Lower lobe of right lung (tissue), 2 donors: ENCODE data around the gene IGFBP3. TPM values are rescaled to one million over a fixed set of nuclear protein-coding genes. Genes with fewer than 3 reads are reported as not detected.
"Not testable (repeated sequence)": the region's sequence is repeated elsewhere in the genome, so short reads cannot be mapped to it uniquely, and the experiment has no call there.

Experiments used
- ATAC-seq, 2 donors: fragments of 200-7000 bp; cut with Tn5 transposase; one replicate each; pipeline ENCODE4 v1.9.1; 2020 to 2022; ENCODE audit warnings: mild to moderate bottlenecking in 2 of 2, moderate library complexity in 2 of 2
- DNase-seq: peaks from one replicate; pipeline ENCODE4 v3.0.0-alpha.2; 2020
- H3K27ac ChIP-seq: fragments of 200-600 bp; one replicate; pipeline ENCODE4 v1.8.0; 2022
- H3K27me3 ChIP-seq: fragments of 200-600 bp; one replicate; pipeline ENCODE4 v1.8.0; 2022; ENCODE audit warnings: low read depth
- H3K36me3 ChIP-seq: fragments of 200-600 bp; one replicate; pipeline ENCODE4 v1.8.0; 2022; ENCODE audit warnings: mild to moderate bottlenecking
- H3K4me1 ChIP-seq: fragments of 200-600 bp; one replicate; pipeline ENCODE4 v1.8.0; 2022
- H3K4me3 ChIP-seq: fragments of 200-600 bp; one replicate; pipeline ENCODE4 v1.8.0; 2022; ENCODE audit warnings: mild to moderate bottlenecking
- H3K9me3 ChIP-seq: fragments of 200-600 bp; one replicate; pipeline ENCODE4 v1.8.0; 2022
- intact Hi-C: fragments of 100-400 bp; cut with DNase I; formaldehyde crosslinking; loops from one replicate; pipeline ENCODE4 v1.11.0; 2022
- total RNA-seq: library from RNA; stranded (reverse); fragmentation: NEBNext Ultra II Directional; extraction: Animal tissue kit (Norgen Biotek cat#: 25700); gene quantifications from one replicate; pipeline ENCODE4 v1.2.1, GENCODE V29; 2021
- TF ChIP-seq, protein P1 (sequence below): fragments of 200-600 bp; IDR thresholded peaks from one replicate; pipeline ENCODE4 v1.8.0; 2022; ENCODE audit warnings: antibody characterized with exemption, mild to moderate bottlenecking
- donor health status: DM: no; HTN: yes; CAD: no; lungs with severe emphysema.

The IGFBP3 gene
- total RNA-seq, 1 donor from 2014 or later = 32.2 TPM

DNA sequence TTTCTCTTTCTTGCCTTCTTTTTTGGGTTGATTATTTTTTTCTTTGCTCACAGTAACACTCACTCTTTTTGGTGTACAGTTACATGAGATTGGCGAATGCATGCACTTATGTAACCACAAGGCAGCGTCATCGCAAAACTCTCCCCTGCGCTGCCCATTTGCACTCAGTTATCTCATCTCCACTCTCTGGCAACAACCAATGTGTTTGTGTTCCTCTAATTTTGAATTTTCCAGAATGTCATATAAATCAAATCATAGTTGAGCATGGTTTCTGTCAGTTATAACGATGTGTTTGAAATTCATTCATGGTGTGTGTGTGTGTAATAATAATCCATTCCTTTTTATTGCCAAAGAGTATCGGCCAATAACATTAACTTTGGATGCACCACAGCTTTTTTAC is 23.0 kb upstream of the IGFBP3 start:
- no peak overlapping the region for H3K4me3 ChIP-seq
- no peaks in the 10 kb centered on the region for H3K27me3 ChIP-seq
- DNase-seq (no peak), ATAC-seq (no peak)
- no peak overlapping the region for H3K27ac ChIP-seq
- intact Hi-C loops = no loop called here
- H3K36me3 ChIP-seq = no peaks in the 10 kb centered on the region
- H3K4me1 ChIP-seq = no peaks in the 10 kb centered on the region
- no peaks in the 10 kb centered on the region for H3K9me3 ChIP-seq
- TF ChIP-seq, protein P1, sequence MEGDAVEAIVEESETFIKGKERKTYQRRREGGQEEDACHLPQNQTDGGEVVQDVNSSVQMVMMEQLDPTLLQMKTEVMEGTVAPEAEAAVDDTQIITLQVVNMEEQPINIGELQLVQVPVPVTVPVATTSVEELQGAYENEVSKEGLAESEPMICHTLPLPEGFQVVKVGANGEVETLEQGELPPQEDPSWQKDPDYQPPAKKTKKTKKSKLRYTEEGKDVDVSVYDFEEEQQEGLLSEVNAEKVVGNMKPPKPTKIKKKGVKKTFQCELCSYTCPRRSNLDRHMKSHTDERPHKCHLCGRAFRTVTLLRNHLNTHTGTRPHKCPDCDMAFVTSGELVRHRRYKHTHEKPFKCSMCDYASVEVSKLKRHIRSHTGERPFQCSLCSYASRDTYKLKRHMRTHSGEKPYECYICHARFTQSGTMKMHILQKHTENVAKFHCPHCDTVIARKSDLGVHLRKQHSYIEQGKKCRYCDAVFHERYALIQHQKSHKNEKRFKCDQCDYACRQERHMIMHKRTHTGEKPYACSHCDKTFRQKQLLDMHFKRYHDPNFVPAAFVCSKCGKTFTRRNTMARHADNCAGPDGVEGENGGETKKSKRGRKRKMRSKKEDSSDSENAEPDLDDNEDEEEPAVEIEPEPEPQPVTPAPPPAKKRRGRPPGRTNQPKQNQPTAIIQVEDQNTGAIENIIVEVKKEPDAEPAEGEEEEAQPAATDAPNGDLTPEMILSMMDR = no peak

DNA sequence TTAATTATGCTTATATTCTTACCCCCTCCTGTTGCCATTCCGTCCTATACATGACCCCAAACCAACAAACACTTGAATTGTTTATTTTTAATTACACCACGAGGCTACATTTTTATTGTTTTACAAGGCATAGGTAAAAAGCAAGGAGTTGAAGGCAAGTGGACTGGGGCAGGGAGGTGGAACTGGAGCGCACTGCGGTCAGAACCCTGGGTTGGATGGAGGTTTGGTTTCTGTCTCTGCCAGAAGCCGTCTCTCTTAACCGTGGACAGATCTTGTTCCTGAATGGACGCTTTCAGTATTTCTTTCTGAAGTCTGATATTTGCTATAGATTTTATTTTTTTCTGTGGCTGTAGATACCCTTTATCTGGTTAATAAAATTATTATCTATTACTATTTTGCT is 19.9 kb upstream of the IGFBP3 start:
- H3K9me3 ChIP-seq = no peaks in the 10 kb centered on the region
- DNase-seq (no peak), ATAC-seq (no peak)
- no peak overlapping the region for H3K4me3 ChIP-seq
- no peak overlapping the region for H3K27ac ChIP-seq
- TF ChIP-seq, protein P1 = no peak
- intact Hi-C loops = no loop called here
- H3K27me3 ChIP-seq = no peaks in the 10 kb centered on the region
- H3K36me3 ChIP-seq = no peaks in the 10 kb centered on the region
- H3K4me1 ChIP-seq = no peaks in the 10 kb centered on the region

DNA sequence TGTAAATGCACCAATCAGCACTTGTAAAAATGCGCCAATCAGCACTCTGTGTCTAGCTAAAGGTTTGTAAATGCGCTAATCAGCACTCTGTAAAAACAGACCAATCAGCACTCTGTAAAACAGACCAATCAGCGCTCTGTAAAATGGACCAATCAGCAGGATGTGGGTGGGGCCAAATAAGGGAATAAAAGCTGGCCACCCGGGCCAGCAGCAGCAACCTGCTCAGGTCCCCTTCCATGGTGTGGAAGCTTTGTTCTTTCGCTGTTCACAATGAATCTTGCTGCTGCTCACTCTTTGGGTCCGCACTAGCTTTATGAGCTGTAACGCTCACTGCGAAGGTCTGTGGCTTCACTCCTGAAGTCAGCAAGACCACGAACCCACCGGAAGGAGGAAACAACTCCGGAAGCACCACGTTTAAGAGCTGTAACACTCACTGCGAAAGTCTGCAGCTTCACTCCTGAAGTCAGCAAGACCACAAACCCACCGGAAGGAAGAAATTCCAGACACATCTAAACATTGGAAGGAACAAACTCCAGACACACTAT is 19.2 kb upstream of the IGFBP3 start:
- H3K9me3 ChIP-seq, H3K36me3 ChIP-seq, H3K4me1 ChIP-seq, H3K27me3 ChIP-seq, H3K27ac ChIP-seq, DNase-seq, ATAC-seq, H3K4me3 ChIP-seq, intact Hi-C loops: not testable (repeated sequence)

DNA sequence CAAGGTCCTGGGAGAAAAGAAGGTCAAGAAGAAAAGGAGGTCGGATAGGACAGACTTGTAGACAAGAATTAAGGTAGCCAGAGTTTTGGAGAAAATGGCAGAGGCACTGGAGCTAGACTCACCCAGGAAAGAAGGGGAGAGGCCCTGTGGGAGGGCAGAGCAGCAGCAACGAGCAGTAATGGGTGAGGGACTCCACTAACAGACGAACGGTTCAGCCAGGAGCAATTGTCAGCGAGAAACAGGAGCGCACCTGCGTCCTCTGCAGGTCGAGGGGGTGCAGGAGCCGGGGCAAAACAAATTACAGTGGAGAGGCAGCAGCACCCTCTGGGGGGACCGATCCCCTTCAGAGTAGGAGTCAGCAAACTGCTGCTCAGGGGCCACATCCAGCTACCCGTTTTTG is 18.5 kb upstream of the IGFBP3 start:
- H3K36me3 ChIP-seq = no peaks in the 10 kb centered on the region
- DNase-seq (no peak), ATAC-seq (no peak)
- no peaks in the 10 kb centered on the region for H3K4me1 ChIP-seq
- H3K9me3 ChIP-seq = no peaks in the 10 kb centered on the region
- no peak overlapping the region for H3K27ac ChIP-seq
- no peak overlapping the region for H3K4me3 ChIP-seq
- peaks cover 3% of the 10 kb centered on the region for H3K27me3 ChIP-seq
- intact Hi-C loops = no loop called here
- TF ChIP-seq, protein P1 = no peak

GRCh38 chr7:45938626-45939302 is 17.7 kb upstream of the IGFBP3 start:
- no peak overlapping the region for H3K4me3 ChIP-seq
- ATAC-seq (no peak), DNase-seq (no peak)
- no peak overlapping the region for H3K27ac ChIP-seq
- H3K9me3 ChIP-seq = no peaks in the 10 kb centered on the region
- intact Hi-C loops = no loop called here
- H3K27me3 ChIP-seq = peaks cover 3% of the 10 kb centered on the region
- no peaks in the 10 kb centered on the region for H3K36me3 ChIP-seq
- TF ChIP-seq, protein P1 = no peak
- H3K4me1 ChIP-seq = no peaks in the 10 kb centered on the region

GRCh38 chr7:45937862-45938261 is 16.8 kb upstream of the IGFBP3 start:
- no peaks in the 10 kb centered on the region for H3K9me3 ChIP-seq
- peaks cover 3% of the 10 kb centered on the region for H3K27me3 ChIP-seq
- no peaks in the 10 kb centered on the region for H3K36me3 ChIP-seq
- DNase-seq (no peak), ATAC-seq (no peak)
- intact Hi-C loops = no loop called here
- TF ChIP-seq, protein P1 = no peak
- H3K4me3 ChIP-seq = no peak overlapping the region
- no peak overlapping the region for H3K27ac ChIP-seq
- no peaks in the 10 kb centered on the region for H3K4me1 ChIP-seq
